ENCODE results near the gene SENP2. TPM values are rescaled to one million over a fixed set of nuclear protein-coding genes. Genes with fewer than 3 reads are reported as not detected.
A peak's percentile ranks its signal among the peaks of the same experiment; 100 is the strongest.
"Not testable (repeated sequence)": the region's sequence is repeated elsewhere in the genome, so short reads cannot be mapped to it uniquely, and the experiment has no call there.

SENP2 gene
- total RNA-seq, 1 donor from 2014 or later, result 31.5 TPM

GRCh38 chr3:185560676-185561075, 25.4 kb upstream of the SENP2 start:
- Mint-ChIP-seq H3K27me3 (ENCODE audit: low read depth) (no peaks in the 10 kb centered on the region), H3K4me1 (ENCODE audit: low read depth) (peaks cover 5% of the 10 kb centered on the region), H3K27ac (no peak overlapping the region), H3K4me3 (ENCODE audit: low read depth) (no peak overlapping the region), H3K36me3 (ENCODE audit: low read depth) (no peaks in the 10 kb centered on the region), H3K9me3 (no peaks in the 10 kb centered on the region)
- DNase-seq (ENCODE audit: low spot score), result no peak
- intact Hi-C loops (cut with micrococcal nuclease), result no loop called here

DNA sequence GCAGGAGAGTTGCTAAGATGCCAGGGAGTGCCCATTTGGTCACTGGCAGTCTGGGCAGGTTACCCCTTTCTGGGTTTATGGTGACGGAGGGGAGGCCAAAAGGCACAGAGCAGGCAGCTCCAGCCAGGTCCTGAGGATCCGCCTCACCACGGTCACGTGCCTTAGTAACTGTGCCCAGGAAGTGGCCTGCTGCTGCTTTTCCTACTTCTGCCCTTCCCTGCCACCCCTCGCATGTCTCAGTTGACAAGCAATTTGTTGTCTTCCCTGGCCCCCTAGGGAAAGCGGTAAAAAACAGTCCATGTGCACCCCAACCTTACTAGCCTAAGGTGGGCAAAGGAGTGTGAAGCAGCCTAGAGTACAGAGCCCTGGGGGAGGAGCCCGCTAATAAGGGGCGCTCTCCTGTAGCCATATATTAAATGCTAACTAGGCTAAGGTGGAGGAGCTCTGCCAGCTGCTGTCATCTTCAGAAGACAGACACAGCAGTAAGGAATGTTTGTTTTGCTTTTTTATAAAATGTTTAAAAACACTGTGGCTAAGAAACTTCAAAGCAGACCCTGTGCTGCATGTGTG, 24.6 kb upstream of the SENP2 start:
- intact Hi-C loops (cut with micrococcal nuclease), result no loop called here
- no peak for DNase-seq (ENCODE audit: low spot score)
- H3K36me3 Mint-ChIP-seq (ENCODE audit: low read depth), result no peaks in the 10 kb centered on the region
- no peak overlapping the region for H3K27ac Mint-ChIP-seq
- peaks cover 5% of the 10 kb centered on the region for H3K4me1 Mint-ChIP-seq (ENCODE audit: low read depth)
- no peaks in the 10 kb centered on the region for H3K9me3 Mint-ChIP-seq
- H3K27me3 Mint-ChIP-seq (ENCODE audit: low read depth), result no peaks in the 10 kb centered on the region
- H3K4me3 Mint-ChIP-seq (ENCODE audit: low read depth), result no peak overlapping the region

DNA sequence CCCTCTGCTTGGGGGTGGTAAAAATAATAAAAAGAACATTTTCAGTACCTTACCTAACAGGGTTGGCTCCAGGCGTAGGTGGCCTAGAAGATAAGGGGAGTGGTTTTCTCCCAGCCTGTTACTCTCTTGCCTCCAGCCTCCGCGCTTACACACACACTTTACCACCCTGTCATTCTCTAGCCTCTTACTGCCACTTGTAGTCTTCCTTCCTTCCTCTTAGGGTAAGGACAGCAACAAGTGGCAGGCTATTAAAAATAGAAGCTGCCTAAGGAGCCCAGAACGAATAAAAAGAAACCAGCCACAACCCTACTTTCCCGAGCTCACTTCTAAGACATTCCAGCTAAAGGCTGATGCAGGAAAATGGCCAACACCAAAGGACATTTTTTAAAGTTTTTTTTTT, 24.1 kb upstream of the SENP2 start:
- Mint-ChIP-seq H3K4me1 (ENCODE audit: low read depth) (peaks cover 5% of the 10 kb centered on the region), H3K27ac (no peak overlapping the region), H3K36me3 (ENCODE audit: low read depth) (no peaks in the 10 kb centered on the region), H3K4me3 (ENCODE audit: low read depth) (no peak overlapping the region), H3K9me3 (no peaks in the 10 kb centered on the region), H3K27me3 (ENCODE audit: low read depth) (no peaks in the 10 kb centered on the region)
- intact Hi-C loops (cut with micrococcal nuclease), result no loop called here
- no peak for DNase-seq (ENCODE audit: low spot score)

GRCh38 chr3:185572183-185572582, 13.9 kb upstream of the SENP2 start:
- peaks cover 5% of the 10 kb centered on the region for H3K4me1 Mint-ChIP-seq (ENCODE audit: low read depth)
- H3K9me3 Mint-ChIP-seq, result peaks cover 18% of the 10 kb centered on the region
- no peak for DNase-seq (ENCODE audit: low spot score)
- intact Hi-C loops (cut with micrococcal nuclease), result no loop called here
- no peaks in the 10 kb centered on the region for H3K27me3 Mint-ChIP-seq (ENCODE audit: low read depth)
- no peak overlapping the region for H3K27ac Mint-ChIP-seq
- H3K36me3 Mint-ChIP-seq (ENCODE audit: low read depth), result no peaks in the 10 kb centered on the region
- no peak overlapping the region for H3K4me3 Mint-ChIP-seq (ENCODE audit: low read depth)

DNA sequence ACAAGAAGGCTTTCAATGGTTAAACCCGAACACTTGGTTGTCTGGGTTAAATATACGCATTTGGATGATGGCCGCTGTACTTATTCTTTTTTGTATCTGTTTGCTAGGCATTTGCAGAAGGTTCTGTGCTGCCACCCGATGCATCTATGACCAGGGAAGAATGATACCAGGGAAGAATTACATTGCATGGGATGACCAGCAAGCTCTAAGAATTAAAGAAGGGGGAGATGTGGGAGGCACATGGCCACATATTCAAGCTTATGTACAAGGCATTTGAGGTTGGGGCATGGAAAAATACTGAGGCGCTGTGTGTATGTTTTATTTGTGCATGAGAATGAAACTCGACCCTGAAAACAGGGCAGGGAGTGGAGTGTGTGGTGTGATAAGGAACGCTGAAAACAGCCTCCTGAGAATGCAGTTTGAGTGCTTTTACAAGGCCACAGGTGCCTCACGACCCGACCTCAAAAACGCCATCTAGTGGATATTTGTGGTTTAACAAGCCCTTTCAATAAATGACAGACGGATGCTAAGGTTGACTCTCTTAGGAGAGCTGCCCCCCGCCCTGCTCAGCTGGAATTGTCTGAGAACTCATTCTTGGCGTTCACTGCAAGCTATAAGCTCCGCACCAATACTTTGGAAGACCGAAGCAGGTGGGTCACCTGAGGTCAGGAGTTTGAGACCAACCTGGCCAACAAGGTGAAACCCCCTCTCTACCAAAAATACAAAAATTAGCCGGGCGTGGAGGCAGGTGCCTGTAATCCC, 10.8 kb upstream of the SENP2 start:
- H3K9me3 Mint-ChIP-seq, result peaks cover 18% of the 10 kb centered on the region
- H3K4me1 Mint-ChIP-seq (ENCODE audit: low read depth); H3K4me3 Mint-ChIP-seq (ENCODE audit: low read depth); H3K36me3 Mint-ChIP-seq (ENCODE audit: low read depth); H3K27me3 Mint-ChIP-seq (ENCODE audit: low read depth); intact Hi-C loops (cut with micrococcal nuclease); H3K27ac Mint-ChIP-seq: not testable (repeated sequence)
- peak; percentile 28 for DNase-seq (ENCODE audit: low spot score)

DNA sequence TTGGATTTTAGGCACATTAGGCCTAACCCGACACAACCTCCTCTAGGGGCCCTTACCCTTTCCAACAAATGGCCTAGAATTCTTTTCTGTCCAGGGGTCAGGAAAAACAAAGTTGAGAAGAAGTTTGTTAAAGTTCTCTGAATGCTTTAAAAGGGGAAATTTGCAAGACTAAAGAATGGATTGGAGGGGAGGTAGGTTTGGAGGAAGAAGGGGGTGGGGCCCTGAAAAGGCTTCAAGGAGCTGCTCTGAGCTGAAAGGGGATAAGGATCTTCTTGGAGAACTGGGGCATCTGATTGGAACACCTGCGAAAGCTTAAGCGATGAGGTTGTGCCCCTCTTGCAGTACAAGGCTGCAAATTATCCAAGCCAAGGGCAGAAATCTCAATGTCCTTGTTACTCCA, 3.9 kb upstream of the SENP2 start:
- no peaks in the 10 kb centered on the region for H3K36me3 Mint-ChIP-seq (ENCODE audit: low read depth)
- H3K4me3 Mint-ChIP-seq (ENCODE audit: low read depth), result no peak overlapping the region
- H3K27me3 Mint-ChIP-seq (ENCODE audit: low read depth), result no peaks in the 10 kb centered on the region
- H3K9me3 Mint-ChIP-seq, result no peaks in the 10 kb centered on the region
- intact Hi-C loops (cut with micrococcal nuclease), result loop anchor here (10.0 kb wide), 1 partner anchor 227 kb away; no protein-coding TSS in a partner anchor
- no peak for DNase-seq (ENCODE audit: low spot score)
- H3K4me1 Mint-ChIP-seq (ENCODE audit: low read depth), result peaks cover 10% of the 10 kb centered on the region
- no peak overlapping the region for H3K27ac Mint-ChIP-seq

DNA sequence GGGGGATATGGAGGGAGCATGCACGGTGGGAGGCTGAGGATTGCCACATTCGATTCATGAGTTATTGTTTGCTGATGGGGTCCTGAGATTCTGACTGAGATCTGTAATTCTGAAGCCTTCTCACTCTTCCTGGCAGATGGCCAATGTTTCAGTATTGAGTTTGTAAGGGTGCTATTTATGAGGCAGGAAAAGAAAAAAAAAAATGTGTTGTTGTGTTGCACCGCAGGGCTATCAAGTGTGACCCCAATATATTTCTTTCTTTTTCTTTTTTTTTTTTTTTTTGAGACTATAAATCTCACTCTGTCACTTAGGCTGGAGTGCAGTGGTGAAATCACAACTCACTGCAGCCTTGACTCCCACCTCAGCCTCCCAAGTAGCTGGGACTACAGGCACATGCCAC, 3.2 kb upstream of the SENP2 start:
- Mint-ChIP-seq H3K27ac (no peak overlapping the region), H3K36me3 (ENCODE audit: low read depth) (no peaks in the 10 kb centered on the region), H3K4me3 (ENCODE audit: low read depth) (no peak overlapping the region), H3K4me1 (ENCODE audit: low read depth) (peaks cover 10% of the 10 kb centered on the region), H3K9me3 (no peaks in the 10 kb centered on the region), H3K27me3 (ENCODE audit: low read depth) (no peaks in the 10 kb centered on the region)
- no peak for DNase-seq (ENCODE audit: low spot score)
- intact Hi-C loops (cut with micrococcal nuclease), result loop anchor here (10.0 kb wide), 1 partner anchor 228 kb away; no protein-coding TSS in a partner anchor

DNA sequence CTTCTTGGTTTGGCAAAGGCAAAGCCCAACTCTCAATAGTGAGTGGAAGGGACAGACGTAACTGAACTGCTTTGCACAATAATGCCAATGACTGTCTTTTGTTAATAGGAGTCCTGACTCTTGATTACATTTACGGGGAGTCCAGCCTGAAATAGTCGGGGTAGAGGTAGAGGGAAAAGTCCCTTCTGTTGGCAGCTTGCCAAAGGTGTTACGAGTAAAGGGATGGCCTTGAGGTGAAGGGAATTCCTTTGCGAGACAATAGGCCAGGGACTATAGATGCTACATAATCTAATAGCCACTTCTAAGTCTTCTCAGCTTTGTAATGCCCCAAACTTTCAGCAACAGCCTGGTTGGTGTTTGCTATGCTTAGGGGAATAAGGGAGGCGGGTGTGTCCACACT, 2.2 kb upstream of the SENP2 start:
- H3K27me3 Mint-ChIP-seq (ENCODE audit: low read depth), result no peaks in the 10 kb centered on the region
- H3K9me3 Mint-ChIP-seq, result no peaks in the 10 kb centered on the region

DNA sequence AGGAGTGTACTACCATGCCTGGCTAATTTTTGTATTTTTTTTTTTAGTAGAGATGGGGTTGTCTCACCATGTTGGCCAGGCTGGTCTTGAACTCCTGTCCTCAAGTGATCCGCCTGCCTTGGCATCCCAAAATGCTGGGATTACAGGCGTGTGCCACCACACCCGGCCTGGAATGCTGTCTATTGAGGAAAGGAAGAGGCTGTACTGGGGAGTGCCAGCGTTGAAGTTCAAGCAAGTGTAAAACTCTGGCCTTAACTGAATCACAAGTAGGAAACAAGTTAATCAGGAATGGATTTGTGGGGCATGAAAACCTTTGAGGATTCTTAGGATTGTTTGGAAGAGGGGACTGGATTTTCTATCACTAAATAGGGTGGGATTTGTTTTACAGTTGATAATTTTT, 1.4 kb upstream of the SENP2 start:
- Mint-ChIP-seq H3K4me1 (ENCODE audit: low read depth) (peaks cover 17% of the 10 kb centered on the region), H3K4me3 (ENCODE audit: low read depth) (peak overlapping the region; percentile 82), H3K27ac (peak overlapping the region; percentile 55), H3K27me3 (ENCODE audit: low read depth) (no peaks in the 10 kb centered on the region), H3K36me3 (ENCODE audit: low read depth) (peaks cover 3% of the 10 kb centered on the region), H3K9me3 (no peaks in the 10 kb centered on the region)
- intact Hi-C loops (cut with micrococcal nuclease), result loop anchor here (5.0 to 10.0 kb wide), 2 partner anchors 230 to 353 kb away; partner anchors contain the start of gene TRA2B
- DNase-seq (ENCODE audit: low spot score), result no peak

More for the DNA sequence above, 2.2 kb upstream of the SENP2 start:
- intact Hi-C loops (cut with micrococcal nuclease), result loop anchor here (10.0 kb wide), 1 partner anchor 229 kb away; no protein-coding TSS in a partner anchor
- Mint-ChIP-seq H3K4me1 (ENCODE audit: low read depth) (peaks cover 17% of the 10 kb centered on the region), H3K36me3 (ENCODE audit: low read depth) (peaks cover 3% of the 10 kb centered on the region), H3K27ac (no peak overlapping the region), H3K4me3 (ENCODE audit: low read depth) (no peak overlapping the region)
- no peak for DNase-seq (ENCODE audit: low spot score)

- H3K4me1 Mint-ChIP-seq (ENCODE audit: low read depth), result peaks cover 17% of the 10 kb centered on the region
- peak overlapping the region; percentile 87 for H3K27ac Mint-ChIP-seq
- H3K4me3 Mint-ChIP-seq (ENCODE audit: low read depth), result peak overlapping the region; percentile 82
- intact Hi-C loops (cut with micrococcal nuclease), result loop anchor here (5.0 to 10.0 kb wide), 2 partner anchors 231 to 352 kb away; partner anchors contain the start of gene TRA2B
- peaks cover 3% of the 10 kb centered on the region for H3K36me3 Mint-ChIP-seq (ENCODE audit: low read depth)
- H3K27me3 Mint-ChIP-seq (ENCODE audit: low read depth), result no peaks in the 10 kb centered on the region
- DNase-seq (ENCODE audit: low spot score), result no peak
- no peaks in the 10 kb centered on the region for H3K9me3 Mint-ChIP-seq
These were observed 607 bp upstream of the SENP2 start for GRCh38 chr3:185585518-185585858.

GRCh38 chr3:185586686-185587039, 568 bp downstream of the SENP2 start:
- H3K4me1 Mint-ChIP-seq (ENCODE audit: low read depth), result peaks cover 17% of the 10 kb centered on the region
- DNase-seq (ENCODE audit: low spot score), result no peak
- H3K27ac Mint-ChIP-seq, result peak overlapping the region; percentile 87
- no peaks in the 10 kb centered on the region for H3K9me3 Mint-ChIP-seq
- H3K27me3 Mint-ChIP-seq (ENCODE audit: low read depth), result no peaks in the 10 kb centered on the region
- H3K4me3 Mint-ChIP-seq (ENCODE audit: low read depth), result peak overlapping the region; percentile 82
- intact Hi-C loops (cut with micrococcal nuclease), result loop anchor here (1.0 to 10.0 kb wide), 3 partner anchors 87 to 351 kb away; partner anchors contain the start of genes TMEM41A and TRA2B
- H3K36me3 Mint-ChIP-seq (ENCODE audit: low read depth), result peaks cover 3% of the 10 kb centered on the region

GRCh38 chr3:185594073-185594472, 8.0 kb downstream of the SENP2 start:
- H3K27me3 Mint-ChIP-seq (ENCODE audit: low read depth), result no peaks in the 10 kb centered on the region
- H3K4me1 Mint-ChIP-seq (ENCODE audit: low read depth), result peaks cover 5% of the 10 kb centered on the region
- H3K9me3 Mint-ChIP-seq, result no peaks in the 10 kb centered on the region
- H3K36me3 Mint-ChIP-seq (ENCODE audit: low read depth), result peaks cover 15% of the 10 kb centered on the region
- no peak for DNase-seq (ENCODE audit: low spot score)
- H3K27ac Mint-ChIP-seq, result no peak overlapping the region
- intact Hi-C loops (cut with micrococcal nuclease), result no loop called here
- H3K4me3 Mint-ChIP-seq (ENCODE audit: low read depth), result no peak overlapping the region

- Mint-ChIP-seq H3K4me1 (ENCODE audit: low read depth) (peaks cover 5% of the 10 kb centered on the region), H3K4me3 (ENCODE audit: low read depth) (no peak overlapping the region), H3K27me3 (ENCODE audit: low read depth) (no peaks in the 10 kb centered on the region), H3K9me3 (no peaks in the 10 kb centered on the region), H3K27ac (no peak overlapping the region), H3K36me3 (ENCODE audit: low read depth) (peaks cover 24% of the 10 kb centered on the region)
- no peak for DNase-seq (ENCODE audit: low spot score)
- intact Hi-C loops (cut with micrococcal nuclease), result no loop called here
These were observed 9.4 kb downstream of the SENP2 start for GRCh38 chr3:185595526-185595925.

Measured in activated T-helper 2 cell treated with anti-CD3 and anti-CD28 coated beads, Interferon-gamma antibody, Interleukin-2, Interleukin-4, amounts not matched to agents 10 μg/mL and 5 μg/mL and 100 μg/mL, durations not matched to agents 14 hours and 24 hours and 36 hours (primary cell).